Activated CD8-positive, alpha-beta memory T cell treated with anti-CD3 and anti-CD28 coated beads for 1 hour (primary cell): ENCODE results near the gene YES1.
"Not testable (repeated sequence)": the region's sequence is repeated elsewhere in the genome, so short reads cannot be mapped to it uniquely, and the experiment has no call there.

Source experiments
- DNase-seq, 2 donors: peaks; one replicate each; pipeline ENCODE4 v3.0.0-alpha.2; 2020; ENCODE audit warnings: low read depth in 1 of 2; ENCODE audit errors: extremely low read depth in 1 of 2

The YES1 gene

DNA sequence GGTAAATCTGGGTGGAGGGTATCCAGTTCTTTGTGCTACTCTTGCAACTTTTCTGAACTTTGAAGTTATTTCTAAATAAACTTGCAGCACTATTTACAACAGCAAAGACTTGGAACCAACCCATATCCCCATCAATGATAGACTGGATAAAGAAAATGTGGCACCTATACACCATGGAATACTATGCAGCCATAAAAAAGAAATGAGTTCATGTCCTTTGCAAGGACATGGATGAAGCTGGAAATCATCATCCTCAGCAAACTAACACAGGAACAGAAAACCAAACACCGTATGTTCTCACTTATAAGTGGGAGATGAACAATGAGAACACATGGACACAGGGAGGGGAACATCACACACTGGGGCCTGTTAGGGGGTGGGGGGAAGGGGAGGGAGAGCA, 16.7 kb downstream of the YES1 start:
- DNase-seq: not testable (repeated sequence)

DNA sequence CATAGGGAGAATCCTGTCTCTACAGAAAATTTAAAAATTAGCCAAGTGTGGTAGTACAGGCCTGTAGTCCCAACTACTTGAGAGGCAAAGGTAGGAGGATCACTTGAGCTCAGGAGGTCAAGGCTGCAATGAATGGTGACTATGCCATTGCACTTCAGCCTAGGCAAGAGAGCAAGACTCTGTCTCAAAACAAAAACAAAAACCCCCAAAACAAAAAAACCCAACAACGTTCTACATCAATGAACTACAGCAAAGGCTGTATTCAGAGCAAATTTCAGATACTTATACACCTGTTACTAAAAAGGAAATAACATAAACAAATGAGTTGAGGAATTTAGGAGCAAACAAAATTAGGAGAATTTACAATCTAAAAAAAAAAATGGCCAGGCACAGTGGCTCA, 22.6 kb downstream of the YES1 start:
- no peak for DNase-seq

DNA sequence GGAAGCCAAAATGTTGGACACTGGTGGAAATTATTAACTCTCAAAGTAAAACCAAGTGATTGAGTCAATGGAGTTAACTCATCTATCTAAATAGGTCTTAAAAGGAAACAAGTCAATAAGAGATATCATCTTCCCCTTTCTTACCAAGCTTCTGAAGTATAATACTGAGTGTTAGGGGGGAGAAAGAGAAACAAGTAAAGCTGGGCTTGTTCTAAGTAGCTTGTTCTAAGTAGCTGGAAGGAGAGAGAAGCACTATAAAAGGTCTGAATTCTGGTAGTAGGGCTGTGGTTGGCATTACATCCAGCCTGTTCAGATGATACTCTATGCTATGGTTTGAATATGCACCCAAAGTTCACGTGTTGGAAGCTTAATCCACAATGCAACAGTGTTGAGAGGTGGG, 26.8 kb downstream of the YES1 start:
- DNase-seq: no peak

DNA sequence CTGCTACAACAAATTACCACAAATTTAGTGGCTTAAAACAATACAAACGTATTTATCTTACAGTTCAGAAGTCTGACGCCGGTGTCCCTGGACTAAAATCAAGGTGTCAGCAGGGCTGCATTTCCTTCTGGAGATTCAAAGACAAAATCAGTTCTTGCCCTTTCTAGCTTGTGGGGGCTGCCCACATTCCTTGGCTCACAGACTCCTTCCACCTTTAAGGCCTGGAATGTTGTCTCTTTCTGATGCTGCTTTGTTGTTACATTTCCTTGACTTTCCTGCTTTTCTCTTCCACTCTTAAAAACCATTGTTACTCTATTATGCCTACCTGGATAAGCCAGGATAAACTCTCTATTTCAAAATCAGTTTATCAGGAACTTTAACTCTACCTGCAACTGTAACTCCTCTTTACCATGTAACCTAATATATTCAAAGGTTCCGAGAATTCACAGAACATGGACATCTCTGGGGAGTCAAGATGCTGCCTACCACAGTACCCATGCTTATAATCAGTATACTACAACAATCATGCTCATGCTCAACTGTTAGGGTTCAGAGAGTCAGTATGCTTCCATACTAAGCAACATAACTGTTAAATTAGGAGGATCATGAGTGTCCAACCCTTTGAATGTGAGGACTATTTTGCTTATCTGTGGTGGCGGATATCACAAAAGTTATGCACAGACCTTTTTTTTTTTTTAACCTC, 27.4 kb downstream of the YES1 start:
- no peak for DNase-seq

DNA sequence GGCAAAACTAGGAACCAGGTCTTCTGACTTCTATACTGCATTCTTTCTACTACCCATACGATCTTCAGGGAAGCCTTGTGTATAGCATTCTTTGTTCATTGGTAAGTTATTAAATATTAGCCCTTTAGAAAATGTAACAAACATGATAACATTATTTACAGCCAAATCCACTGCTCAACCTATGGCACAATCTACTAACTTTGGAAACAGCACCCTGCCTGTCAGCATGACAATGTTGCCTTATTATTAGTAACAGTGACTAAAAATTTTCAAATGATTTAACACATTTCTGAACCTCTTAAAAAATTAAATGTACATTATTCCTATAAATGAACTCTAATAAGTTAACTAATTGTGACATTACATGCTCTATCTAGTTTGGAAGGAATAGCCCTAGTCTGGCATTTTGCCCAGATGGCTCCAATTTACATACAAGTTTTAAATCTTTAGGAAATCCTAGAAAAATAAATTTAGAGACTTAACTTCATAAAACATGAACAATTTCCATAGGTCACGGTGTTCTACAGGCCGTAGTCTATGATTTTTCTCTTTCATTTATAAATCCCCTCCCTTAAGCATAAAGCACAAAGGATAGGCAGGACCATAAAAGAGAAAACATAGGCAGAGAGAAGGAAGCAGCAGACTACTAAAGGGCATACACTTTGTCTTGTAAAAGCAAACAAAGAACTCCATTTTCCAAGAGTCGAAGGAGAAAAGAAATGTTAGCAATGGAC, 33.7 kb downstream of the YES1 start:
- DNase-seq: no peak

DNA sequence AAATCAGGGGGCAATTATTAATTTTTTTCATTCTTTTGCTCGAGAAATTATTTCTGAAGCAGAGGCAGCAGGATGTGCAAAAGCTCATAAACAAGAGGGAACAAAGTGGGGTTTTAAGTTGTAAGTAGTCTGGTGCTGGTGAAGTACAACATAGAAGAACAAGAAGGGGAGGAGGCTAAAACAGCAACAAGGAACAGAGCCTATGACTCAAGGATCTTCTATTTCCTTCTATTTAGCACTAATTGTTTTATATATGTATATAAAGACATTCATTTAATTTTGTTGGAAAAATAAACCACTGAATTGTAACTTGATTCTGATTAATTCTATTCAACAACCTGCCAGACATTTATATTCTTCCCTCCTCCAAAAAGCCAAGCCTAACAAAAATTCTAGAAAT, 35.0 kb downstream of the YES1 start:
- DNase-seq: no peak

DNA sequence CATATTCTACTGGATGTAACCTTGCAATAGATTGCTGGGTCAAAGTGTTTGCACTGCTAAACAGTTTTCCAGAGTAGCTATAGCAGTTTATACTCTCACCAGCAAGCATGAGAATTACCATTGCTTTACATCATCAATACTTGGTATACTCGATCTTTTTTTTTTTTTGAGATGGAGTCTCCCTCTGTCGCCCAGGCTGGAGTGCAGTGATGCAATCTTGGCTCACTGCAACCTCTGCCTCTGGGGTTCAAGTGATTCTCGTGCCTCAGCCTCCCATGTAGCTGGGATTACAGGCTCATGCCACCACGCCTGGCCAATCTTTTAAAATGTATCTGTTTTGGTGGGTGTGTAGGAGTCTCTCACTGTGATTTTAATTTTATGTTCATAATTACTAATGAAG, 36.0 kb downstream of the YES1 start:
- not testable (repeated sequence) for DNase-seq

DNA sequence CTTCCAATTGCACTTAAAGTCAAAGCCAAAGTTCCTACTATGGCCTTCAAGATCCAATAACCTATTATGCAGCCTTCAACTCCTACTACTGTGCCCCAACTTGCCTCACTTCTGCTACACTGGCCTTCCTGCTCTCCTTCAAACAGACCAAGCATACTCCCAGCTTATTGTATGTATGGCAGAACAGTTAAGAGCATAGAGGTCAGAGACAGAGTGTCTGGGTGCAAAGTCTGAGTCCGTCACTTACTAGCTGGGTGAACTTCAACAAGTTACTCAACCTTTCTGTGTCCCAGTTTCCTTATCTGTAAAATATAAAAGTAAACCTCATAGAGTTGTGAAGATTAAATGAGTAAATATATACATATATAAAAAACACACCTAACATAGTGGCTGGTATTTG, 37.2 kb downstream of the YES1 start:
- no peak for DNase-seq

DNA sequence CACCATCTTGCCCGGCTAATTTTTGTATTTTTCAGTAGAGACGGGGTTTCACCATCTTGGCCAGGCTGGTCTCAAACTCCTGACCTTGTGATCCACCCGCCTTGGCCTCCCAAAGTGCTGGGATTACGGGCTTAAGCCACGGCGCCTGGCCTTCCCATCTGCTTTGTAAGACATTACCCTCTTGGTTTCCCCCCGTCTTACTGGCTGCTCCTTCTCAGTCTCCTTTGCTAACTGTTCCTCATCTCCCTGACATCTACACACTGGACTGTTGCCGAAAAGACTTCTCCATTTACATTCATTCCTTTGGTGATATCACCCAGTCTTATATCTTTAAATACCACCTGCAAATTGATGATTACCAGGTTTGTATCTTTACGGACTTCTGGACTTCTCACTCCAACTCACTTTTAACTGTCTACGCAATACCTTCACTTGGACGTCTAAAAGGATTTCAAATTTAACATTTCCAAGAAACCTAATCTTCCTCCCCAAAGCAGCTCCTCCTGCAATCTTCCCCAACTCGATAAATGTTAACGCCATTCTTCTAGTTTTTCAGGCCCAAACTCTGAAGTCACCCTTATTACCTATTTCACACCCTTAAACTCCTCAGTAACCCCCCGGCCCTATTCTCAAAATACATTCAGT, 37.9 kb downstream of the YES1 start:
- no peak for DNase-seq

DNA sequence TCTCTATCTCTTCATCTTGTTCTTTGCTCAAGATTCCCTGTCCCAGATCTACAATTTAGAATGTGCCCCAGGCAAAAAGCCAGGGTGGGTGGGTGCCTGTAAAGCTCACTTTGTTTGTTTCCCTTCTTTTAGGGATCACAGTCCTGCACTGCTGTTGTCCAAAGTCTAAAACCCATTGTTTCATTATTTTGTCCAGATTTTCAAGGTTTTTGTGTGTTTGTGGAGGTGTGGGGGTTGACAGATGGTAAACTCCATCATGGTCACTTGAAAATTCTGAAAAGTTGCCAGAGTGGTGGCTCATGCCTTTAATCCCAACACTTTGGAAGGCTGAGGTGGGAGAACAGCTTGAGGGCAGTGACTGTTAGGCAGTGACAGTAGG, 41.5 kb downstream of the YES1 start:
- no peak for DNase-seq

DNA sequence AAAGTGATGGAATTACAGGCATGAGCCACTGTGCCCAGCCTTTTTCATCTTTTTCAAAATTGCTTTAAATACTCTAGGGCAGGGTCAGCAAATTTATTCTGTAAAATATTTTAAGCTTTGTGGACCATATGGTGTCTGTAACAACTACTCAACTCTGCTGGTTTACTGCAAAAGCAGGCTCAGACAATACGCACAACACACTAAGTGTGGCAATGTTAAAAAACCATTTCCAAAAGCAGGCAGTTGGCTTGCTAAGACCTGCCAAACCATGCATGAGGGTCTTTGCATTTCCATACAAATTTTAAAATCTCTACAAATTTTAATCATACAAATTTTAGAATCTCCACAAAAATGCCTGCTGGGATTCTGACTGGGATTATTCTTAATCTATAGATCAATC, 44.1 kb downstream of the YES1 start:
- DNase-seq: no peak

DNA sequence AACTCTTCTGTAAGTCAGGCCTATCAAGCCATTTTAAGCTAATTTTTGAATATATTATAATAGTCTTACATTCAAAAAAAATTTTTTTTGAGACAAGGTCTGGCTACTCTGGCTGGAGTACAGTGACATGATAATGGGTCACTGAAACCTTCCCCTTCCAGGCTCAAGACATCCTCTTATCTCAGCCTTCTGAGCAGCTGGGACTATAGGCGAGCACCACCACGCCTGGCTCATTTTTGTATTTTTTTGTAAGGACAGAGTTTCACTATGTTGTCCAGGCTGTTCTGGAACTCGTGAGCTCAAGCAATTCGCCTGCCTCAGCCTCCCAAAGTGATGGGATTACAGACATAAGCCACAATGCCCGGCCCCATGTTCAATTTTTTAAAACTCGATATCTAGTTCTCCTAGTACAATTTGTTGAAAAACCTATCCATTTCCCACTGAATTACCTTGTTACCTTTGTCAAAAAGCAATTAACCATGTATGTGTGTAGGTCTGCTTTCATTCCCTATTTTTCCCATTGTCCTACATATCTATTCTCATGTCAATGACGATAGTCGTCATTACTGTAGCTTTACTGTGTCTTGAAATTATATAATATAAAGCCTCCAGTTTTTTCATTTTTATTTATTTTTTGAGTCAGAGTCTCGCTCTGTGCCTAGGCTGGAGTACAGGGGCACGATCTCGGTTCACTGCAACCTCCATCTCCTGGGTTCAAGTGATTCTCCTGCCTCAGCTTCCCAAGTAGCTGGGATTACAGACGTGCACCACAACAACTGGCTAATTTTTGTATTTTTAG, 44.8 kb downstream of the YES1 start:
- DNase-seq: no peak

DNA sequence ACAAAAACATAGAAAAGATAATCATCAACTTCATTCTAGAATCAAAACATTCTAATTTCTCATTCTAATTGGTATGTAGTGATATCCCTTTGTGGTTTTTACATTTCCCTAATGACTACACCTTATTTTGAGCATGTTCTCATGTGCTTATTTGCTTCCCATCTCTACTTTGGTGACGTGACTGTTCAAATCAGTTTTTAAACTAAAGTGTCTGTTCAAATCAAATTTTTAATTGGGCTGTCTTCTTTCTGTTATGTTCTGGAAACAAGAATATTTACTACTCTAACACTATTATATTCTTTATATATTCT, 45.5 kb downstream of the YES1 start:
- no peak for DNase-seq

DNA sequence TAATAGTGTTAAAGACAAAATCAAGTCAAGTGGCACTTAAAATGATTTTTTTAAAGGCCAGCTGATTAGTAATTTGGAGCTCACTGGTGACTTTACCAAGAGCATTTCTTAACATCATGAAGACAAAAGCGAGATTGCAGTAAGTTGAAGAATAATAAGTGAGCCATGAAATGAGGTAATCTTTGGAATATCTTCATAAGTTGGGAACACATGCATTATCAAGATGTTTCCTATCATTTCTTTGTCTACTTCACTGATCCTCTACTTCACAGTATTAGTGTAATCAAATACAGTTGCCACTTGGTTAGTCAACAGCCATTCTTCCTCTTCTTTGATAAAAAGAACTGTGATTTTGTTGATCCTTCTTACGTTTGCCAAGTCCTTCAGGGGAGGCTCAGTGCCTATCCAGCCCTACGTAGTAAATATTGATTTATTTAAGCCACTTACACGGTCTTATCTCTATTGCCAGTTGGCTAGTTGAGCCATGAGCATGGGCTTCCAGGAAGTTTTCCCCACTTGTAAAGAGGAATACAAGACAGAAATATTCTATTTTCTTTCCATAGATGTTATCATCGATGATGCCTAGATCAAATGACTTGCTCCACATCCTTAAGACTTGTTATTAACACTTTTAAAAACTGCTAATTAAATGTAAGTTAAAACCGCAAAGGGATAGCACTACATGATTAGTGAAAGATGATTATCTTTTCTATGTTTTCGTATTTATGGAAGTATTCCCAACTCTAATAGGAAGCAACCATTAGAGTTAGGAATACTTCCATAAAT, 46.1 kb downstream of the YES1 start:
- no peak for DNase-seq

DNA sequence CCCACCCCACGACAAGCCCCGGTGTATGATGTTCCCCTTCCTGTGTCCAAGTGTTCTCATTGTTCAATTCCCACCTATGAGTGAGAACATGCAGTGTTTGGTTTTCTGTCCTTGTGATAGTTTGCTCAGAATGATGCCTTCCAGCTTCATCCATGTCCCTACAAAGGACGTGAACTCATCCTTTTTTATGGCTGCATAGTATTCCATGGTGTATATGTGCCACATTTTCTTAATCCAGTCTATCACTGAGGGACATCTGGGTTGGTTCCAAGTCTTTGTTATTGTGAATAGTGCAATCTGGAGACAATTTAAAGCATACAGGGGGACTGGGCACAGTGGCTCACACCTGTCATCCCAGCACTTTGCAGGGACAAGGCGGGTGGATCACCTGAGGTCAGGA, 52.2 kb downstream of the YES1 start:
- not testable (repeated sequence) for DNase-seq

DNA sequence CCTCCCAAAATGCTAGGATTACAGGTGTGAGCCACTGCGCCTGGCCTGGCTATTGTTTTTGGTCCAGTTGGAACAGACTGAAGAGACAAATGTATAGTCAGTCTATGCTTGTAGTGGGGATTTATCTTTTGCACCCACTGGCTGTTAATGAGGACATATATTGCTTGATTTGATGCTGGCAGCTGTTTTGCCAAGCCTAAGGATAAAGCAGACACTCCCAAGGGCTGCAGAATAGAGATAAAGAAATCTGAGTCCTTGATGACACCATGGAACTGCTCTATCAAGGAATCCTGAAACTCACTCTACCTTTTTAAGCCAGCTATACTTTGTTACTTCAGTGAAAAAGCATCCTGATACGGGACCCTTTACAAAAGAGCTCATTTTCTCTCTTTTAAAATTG, 56.5 kb downstream of the YES1 start:
- no peak for DNase-seq

DNA sequence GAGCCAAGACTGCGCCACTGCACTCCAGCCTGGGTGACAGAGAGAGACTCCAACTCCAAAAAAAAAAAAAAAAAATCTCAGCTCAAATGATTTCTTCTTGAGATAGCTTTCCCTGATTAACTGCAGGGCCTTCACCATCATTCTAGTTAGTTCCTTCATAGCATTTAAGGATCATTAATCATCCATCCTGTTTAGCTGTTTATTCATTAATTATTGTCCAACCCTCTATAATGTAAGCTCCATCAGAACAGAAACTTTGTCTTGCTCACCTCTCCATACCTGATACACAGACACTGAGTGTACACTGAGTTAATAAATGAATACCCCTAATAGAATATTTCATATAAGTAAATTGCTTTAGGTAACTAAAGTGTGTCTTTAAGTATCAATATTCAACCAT, 57.4 kb downstream of the YES1 start:
- DNase-seq: no peak

DNA sequence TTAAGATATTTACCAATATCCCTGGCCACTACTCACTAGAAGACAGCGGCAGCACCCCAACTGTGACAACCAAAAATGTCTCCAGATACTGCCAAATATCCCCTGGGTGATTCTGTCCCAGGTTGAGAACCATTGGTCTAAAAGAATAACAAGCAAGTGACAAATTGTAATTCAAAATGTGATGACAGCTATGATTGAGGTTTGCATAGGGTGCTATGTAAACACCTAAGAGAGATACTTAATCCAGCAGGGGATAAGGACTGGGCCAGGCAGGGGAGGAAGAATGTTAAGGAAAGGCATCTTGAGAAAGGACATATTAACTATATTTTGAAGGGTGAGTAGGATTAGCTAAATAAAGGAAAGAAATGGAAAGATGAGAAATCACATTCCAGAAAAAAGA, 61.6 kb downstream of the YES1 start:
- DNase-seq: no peak

DNA sequence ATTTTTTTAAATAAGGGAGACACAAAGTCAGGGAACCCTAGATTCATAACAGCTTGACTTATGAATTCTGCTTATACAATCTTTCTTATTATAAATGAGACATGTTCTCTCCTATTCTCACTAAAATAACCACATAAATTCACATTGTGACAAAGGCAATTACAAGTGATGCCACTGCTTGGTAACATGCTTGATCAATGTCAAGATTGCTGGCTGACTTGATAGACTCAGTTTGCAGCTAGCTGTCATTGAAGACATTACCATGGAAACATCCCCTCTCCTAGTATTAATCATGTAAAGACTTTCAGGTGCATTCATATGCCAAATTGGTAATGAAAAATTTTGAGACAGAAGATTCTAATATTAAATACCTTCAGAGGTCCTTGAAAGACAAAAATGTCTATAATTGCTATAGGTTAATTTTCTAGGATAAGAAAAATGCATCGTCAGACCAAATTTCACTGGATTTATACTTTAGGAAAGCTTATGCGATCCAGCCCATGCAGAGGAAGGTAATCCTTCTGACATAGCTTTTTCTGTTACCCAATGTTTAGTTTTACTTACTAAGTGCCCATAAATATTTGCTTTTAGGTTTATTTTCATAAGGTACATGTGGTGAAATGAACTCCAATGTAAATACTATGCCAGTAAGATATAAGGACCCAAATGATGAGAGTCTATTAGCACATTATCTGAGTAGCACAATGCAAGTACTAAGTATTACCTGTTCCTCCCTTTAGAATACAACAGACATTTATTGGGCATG, 67.0 kb downstream of the YES1 start:
- no peak for DNase-seq

DNA sequence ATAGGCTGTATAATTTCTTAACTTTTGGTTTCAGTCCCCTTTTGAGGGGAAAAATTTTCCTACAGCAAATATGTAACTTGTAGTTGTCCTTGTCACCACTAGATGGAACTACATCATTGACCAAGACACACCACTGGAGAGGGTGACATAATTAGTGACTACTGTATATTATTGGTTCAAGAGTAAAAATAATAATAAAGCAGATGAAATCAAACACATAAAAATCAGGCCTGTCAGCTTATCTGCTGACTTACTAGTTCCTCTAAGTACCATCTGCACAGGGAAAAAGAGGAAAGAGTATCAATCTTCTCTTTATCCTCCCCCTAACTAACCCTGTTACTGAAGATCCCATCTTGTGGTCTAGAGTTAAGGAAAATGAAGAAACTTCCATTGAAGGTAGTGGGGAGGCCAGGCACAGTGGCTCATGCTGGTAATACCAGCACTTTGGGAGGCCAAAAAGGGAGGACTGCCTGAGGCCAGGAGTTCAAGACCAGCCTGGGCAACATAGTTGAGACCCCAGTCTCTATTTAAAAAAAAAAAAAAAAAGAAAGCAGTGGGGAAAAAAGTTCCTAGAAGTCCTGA, 70.0 kb downstream of the YES1 start:
- no peak for DNase-seq
